Loucy (cell line): ENCODE measurements around the gene RBMS3.

Experiments
- EZH2phosphoT487 ChIP-seq: fragments of 200-600 bp; IDR thresholded peaks from 2 replicates; pipeline ENCODE4 v1.6.1; 2018; ENCODE audit warnings: antibody characterized with exemption, mild to moderate bottlenecking, moderate library complexity, borderline replicate concordance
- TF ChIP-seq, protein P1 (sequence below): fragments of 200-600 bp; sonication (generic); conservative IDR thresholded peaks from 2 replicates; pipeline ENCODE4 v1.5.1; 2014; ENCODE audit warnings: mild to moderate bottlenecking, antibody characterized with exemption, low read length

DNA sequence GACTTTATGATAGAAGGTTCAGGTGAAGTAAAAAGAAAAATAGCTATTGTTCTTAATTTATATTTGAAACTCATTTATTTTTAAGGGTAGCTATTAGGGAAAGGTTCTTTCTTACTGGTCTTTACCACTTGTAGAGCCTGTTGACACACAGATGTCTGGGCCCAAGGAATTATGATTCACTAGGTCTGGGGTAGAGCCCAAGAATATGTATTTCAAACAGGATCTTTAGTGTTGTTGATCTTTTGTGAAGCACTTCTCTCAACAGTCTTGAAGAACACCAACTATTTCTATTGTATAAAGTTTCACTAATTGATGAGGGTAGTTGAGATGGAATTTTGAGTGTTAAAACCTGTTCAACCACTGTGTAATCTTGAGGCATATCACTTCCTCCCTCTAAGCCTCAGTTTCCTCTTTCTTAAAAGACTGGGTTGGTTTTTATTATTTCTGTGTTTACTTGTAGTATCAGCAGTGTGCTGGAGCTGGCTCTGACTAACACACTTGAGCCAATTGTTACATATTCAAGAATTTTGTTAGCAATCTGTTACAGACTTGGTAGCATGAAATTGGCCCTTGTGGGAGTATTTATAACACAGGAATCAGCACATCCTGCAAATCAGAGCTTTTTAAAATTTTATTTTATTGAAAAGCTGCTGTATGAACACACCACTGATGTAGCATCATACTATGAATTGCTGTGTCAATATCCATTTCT is 155.9 kb downstream of the RBMS3 start:
- TF ChIP-seq, protein P1, sequence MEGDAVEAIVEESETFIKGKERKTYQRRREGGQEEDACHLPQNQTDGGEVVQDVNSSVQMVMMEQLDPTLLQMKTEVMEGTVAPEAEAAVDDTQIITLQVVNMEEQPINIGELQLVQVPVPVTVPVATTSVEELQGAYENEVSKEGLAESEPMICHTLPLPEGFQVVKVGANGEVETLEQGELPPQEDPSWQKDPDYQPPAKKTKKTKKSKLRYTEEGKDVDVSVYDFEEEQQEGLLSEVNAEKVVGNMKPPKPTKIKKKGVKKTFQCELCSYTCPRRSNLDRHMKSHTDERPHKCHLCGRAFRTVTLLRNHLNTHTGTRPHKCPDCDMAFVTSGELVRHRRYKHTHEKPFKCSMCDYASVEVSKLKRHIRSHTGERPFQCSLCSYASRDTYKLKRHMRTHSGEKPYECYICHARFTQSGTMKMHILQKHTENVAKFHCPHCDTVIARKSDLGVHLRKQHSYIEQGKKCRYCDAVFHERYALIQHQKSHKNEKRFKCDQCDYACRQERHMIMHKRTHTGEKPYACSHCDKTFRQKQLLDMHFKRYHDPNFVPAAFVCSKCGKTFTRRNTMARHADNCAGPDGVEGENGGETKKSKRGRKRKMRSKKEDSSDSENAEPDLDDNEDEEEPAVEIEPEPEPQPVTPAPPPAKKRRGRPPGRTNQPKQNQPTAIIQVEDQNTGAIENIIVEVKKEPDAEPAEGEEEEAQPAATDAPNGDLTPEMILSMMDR: no peak
- no peak for TF ChIP-seq EZH2phosphoT487
